ENCODE data around the gene EFHC1. TPM values are rescaled to one million over a fixed set of nuclear protein-coding genes. Genes with fewer than 3 reads are reported as not detected.
A peak's percentile ranks its signal among the peaks of the same experiment; 100 is the strongest.

The EFHC1 gene
- total and polyA plus RNA-seq, 9 donors, result 12.1 to 59.5 (median 23.5) TPM

GRCh38 chr6:52503851-52504781, 84.0 kb downstream of the EFHC1 start:
- 76 to 80% (median 79%) methylated on average over 23 to 24 of the region's 24 CpGs for WGBS, 3 donors
- intact Hi-C loops (cut with DNase I), result loop anchor here in 1 of 4 donors (10.0 kb wide), 1 partner anchor 79 kb away; the partner anchor contains the start of gene EFHC1
- TF ChIP-seq CTCF (IDR thresholded peaks at IDR 0.05), result no peak
- no peak for TF ChIP-seq EP300 (IDR thresholded peaks at IDR 0.05)
- no peak for TF ChIP-seq POLR2A (IDR thresholded peaks at IDR 0.05)
- Histone ChIP-seq H3K36me3 (no peaks in the 10 kb centered on the region), H3K4me1 (ENCODE audit: insufficient read depth) (peaks cover 4% of the 10 kb centered on the region), H3K27ac (no peak overlapping the region), H3K4me3 (no peak overlapping the region), H3K27me3 (no peaks in the 10 kb centered on the region), H3K9me3 (no peaks in the 10 kb centered on the region)
- peak in 3 of 5 donors; percentile 42 to 59 (median 55) for DNase-seq

- H3K36me3 ChIP-seq, result no peaks in the 10 kb centered on the region
These were observed 84.6 kb downstream of the EFHC1 start for GRCh38 chr6:52504782-52505136.

GRCh38 chr6:52505726-52506409, 85.7 kb downstream of the EFHC1 start:
- TF ChIP-seq POLR2A (IDR thresholded peaks at IDR 0.05), result no peak
- no peak for TF ChIP-seq EP300 (IDR thresholded peaks at IDR 0.05)
- no peak for TF ChIP-seq CTCF (IDR thresholded peaks at IDR 0.05)
- H3K27me3 ChIP-seq, result no peaks in the 10 kb centered on the region
- no peaks in the 10 kb centered on the region for H3K36me3 ChIP-seq
- WGBS, 3 donors, result 68 to 73% (median 72%) methylated on average over 16 of the region's 16 CpGs
- peaks cover 4% of the 10 kb centered on the region for H3K4me1 ChIP-seq (ENCODE audit: insufficient read depth)
- no peak overlapping the region for H3K4me3 ChIP-seq
- no peak for DNase-seq
- intact Hi-C loops (cut with DNase I), result loop anchor here in 1 of 4 donors (10.0 kb wide), 1 partner anchor 81 kb away; the partner anchor contains the start of gene EFHC1
- no peaks in the 10 kb centered on the region for H3K9me3 ChIP-seq
- no peak overlapping the region for H3K27ac ChIP-seq

More at GRCh38 chr6:52504782-52505136, 84.6 kb downstream of the EFHC1 start:
- intact Hi-C loops (cut with DNase I), result loop anchor here in 1 of 4 donors (10.0 kb wide), 1 partner anchor 80 kb away; the partner anchor contains the start of gene EFHC1
- peaks cover 4% of the 10 kb centered on the region for H3K4me1 ChIP-seq (ENCODE audit: insufficient read depth)
- no peaks in the 10 kb centered on the region for H3K27me3 ChIP-seq
- no peak for DNase-seq
- H3K4me3 ChIP-seq, result no peak overlapping the region
- TF ChIP-seq EP300 (IDR thresholded peaks at IDR 0.05) (no peak), CTCF (IDR thresholded peaks at IDR 0.05) (no peak)
- no peaks in the 10 kb centered on the region for H3K9me3 ChIP-seq
- H3K27ac ChIP-seq, result no peak overlapping the region
- WGBS, 3 donors, result 92 to 97% (median 94%) methylated on average over 10 of the region's 10 CpGs

GRCh38 chr6:52506476-52506875, 86.3 kb downstream of the EFHC1 start:
- Histone ChIP-seq H3K9me3 (no peaks in the 10 kb centered on the region), H3K4me3 (no peak overlapping the region), H3K27ac (no peak overlapping the region), H3K27me3 (no peaks in the 10 kb centered on the region), H3K4me1 (ENCODE audit: insufficient read depth) (peaks cover 8% of the 10 kb centered on the region), H3K36me3 (no peaks in the 10 kb centered on the region)
- no peak for TF ChIP-seq CTCF (IDR thresholded peaks at IDR 0.05)
- TF ChIP-seq EP300 (IDR thresholded peaks at IDR 0.05), result no peak
- no peak for TF ChIP-seq POLR2A (IDR thresholded peaks at IDR 0.05)
- DNase-seq, result no peak
- 80 to 83% (median 82%) methylated on average over 9 of the region's 9 CpGs for WGBS, 3 donors
- intact Hi-C loops (cut with DNase I), result loop anchor here in 1 of 4 donors (10.0 kb wide), 1 partner anchor 82 kb away; the partner anchor contains the start of gene EFHC1
